Hematopoietic multipotent progenitor cell treated with erythropoietin and hydrocortisone succinate and interleukin-3 and kit ligand, for 8 days (in vitro differentiated cells): Measurements from ENCODE around the gene RBKS.
A peak's percentile ranks its signal among the peaks of the same experiment; 100 is the strongest.

ENCODE experiments used
- DNase-seq: peaks from one replicate; pipeline ENCODE4 v3.0.0-alpha.2; 2015

RBKS gene

DNA sequence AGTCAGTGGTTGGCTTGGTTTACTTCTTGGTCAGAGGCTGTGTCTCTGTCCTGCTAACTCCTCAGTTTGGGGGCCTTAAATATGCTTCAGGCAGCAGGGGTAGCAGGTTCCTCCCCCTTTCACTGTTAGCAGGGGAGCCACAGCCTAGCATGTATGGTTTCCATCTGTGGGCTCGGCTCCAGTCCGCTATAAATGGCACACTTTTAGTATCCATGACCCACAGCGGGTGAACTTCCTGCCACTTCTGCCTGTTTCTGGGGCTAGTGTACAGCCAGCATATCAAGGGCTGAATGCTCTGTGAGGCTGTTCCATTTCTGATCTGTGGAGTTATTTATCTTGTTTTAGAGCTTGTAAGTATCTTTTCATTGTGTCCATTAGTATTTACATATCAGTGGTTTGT lies 60.4 kb downstream of the RBKS start:
- no peak for DNase-seq

- no peak for DNase-seq
Measured at GRCh38 chr2:27828305-27828704, 61.9 kb downstream of the RBKS start.

- no peak for DNase-seq
Measured at GRCh38 chr2:27824401-27824800, 65.8 kb downstream of the RBKS start.

DNA sequence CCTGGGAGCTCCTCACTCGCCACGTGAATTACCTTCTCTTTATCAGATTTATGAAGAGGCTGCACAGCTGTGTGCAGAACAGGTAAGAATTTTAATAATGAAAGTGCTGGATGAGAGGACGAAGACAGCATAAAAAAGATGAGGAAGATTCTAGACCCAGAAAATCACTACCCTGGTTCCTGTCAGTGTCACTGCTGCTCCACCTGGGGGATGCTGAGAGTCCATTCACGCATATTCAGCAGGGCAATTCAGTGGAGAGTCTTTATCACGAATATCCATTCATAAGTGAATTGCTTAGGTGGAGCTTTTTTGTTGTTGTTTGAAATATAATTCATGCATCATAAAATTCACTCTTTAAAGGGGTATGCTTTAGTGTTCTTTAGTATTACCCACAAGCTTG lies 66.6 kb downstream of the RBKS start:
- DNase-seq = no peak

DNA sequence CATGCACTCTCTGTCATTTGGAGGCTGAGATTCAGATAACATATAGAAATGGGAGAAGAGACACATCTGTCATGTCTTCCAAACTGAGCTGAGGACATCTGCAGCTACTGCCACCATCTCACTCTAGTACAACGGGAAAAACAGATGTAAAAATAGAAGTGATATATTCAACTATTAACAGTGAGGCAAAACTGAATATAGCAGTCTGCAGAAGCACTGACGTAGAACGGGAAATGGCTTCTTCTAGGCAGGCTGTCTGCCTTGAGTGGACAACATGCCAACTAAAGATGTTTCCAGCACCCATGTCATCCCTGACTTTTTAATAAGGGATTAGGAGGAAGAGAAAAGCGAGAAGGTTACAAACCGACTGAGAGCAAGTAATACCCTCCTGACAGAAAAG lies 67.1 kb downstream of the RBKS start:
- no peak for DNase-seq

DNA sequence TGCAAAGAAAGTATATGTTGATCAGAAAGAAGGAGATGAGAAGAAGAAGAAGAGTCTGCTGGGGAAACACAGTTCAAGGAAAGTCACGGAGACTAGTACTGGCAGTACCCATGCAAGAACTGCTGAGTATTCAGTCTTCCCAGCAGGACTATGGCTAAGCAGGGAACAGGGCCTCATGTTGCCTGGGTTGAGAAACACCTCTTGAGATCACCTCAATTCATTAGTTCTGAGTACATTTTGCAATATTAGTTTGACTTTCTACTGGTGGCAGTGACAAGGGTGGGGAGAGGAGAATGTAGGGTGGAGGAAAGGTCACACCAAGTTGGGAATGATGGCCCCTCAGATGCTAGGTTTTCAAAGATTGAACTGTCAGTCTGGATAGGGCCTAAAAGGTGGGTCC lies 68.1 kb downstream of the RBKS start:
- DNase-seq = no peak

- DNase-seq = no peak
Measured at GRCh38 chr2:27815860-27816438, 74.2 kb downstream of the RBKS start.

DNA sequence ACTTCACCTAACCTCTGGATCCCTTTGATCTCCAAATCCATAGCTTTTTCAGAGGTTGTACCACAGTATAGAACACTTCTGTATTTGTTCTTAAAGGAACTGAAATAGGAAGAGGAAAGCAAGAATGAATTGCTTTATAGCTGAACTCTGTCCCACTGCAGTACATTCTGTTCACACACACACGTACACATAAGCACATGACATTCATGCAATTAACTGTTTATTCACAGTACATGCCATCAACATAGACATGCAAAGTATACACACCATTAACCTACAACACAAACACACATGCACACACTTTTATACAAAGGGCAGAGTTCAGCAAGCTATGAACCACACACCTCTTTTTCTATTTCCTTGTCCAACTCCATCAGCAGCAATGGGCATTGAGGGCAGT lies 75.4 kb downstream of the RBKS start:
- DNase-seq = no peak

- no peak for DNase-seq
Measured at GRCh38 chr2:27811768-27812167, 78.4 kb downstream of the RBKS start.

GRCh38 chr2:27810455-27810854 lies 79.7 kb downstream of the RBKS start:
- DNase-seq = no peak

GRCh38 chr2:27809761-27810241 lies 80.4 kb downstream of the RBKS start:
- peak; percentile 2 for DNase-seq

- DNase-seq = no peak
Measured at GRCh38 chr2:27808984-27809383, 81.2 kb downstream of the RBKS start.

- DNase-seq = no peak
Measured at GRCh38 chr2:27808418-27808817, 81.8 kb downstream of the RBKS start.

DNA sequence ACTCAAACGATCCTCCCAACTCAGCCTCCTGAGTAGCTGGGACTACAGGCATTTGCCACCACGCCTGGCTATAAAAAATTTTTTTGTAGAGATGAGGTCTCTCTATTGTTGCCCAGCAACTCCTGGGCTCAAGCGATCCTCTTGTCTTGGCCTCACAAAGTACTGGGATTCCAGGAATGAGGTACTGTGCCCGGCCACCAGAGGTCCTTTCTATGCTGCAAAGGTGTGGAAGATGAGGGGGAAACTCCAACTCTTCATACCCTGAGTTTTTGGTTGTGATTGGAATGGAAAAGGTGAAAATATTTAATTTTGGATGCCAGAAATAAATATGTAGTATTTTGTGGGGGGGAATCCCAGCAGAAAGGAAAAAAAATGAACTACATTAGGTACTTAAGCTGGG lies 82.7 kb downstream of the RBKS start:
- peak; percentile 32 for DNase-seq

DNA sequence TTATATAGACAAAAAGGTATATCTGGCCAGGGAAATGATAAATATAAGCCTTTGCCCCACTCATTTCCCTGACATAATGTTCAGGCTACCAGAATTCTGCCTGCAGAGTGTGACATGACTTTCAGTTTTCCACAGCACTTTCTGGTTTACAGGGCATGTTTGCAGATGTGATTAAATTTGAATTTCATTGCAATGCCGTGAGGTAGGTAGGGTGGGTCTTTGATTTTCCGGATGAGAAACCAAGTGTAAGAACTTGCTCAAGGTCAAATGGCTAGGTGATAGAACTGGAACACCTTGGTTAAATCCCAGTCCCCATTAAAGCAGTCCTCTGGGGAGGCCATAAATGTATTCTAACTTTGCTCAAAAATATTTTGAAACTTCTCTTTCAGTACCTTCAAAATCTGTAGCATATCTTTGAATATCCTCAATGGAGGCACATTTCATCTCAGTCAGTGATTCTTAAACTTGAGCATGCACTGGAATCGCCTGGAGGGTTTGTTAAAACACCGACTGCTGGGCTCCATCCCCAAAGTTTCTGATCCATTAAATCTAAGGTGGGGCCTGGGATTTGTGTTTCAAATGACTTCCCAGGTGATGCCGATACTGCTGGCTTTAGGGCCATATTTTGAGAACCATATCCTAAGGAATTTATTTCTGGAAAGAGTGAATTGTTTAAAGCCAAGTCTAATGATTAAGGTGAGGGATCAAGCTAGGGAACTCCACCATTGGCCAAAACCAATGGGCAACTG lies 83.7 kb downstream of the RBKS start:
- DNase-seq = no peak

DNA sequence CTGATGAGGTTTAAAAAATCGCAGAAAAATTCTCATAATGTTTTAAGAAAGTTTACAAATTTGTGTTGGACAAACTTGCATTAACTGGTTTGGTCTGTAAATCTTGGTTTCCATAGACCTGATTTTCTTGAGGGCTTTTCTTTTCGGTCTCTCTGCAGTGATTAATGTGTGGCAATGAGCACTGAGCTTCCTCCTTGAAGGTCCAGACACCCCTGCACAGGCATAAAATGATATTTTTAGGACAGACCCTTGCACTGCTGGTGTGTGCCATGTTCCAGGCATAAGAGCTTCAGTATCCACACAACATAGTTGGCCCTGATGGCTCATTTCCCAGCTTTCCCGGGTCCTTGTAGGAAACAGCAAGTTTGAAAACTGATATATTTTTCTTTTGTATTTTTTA lies 85.0 kb downstream of the RBKS start:
- no peak for DNase-seq

- DNase-seq = no peak
Measured at GRCh38 chr2:27804146-27804545, 86.0 kb downstream of the RBKS start.

- DNase-seq = no peak
Measured at GRCh38 chr2:27803046-27803445, 87.1 kb downstream of the RBKS start.

DNA sequence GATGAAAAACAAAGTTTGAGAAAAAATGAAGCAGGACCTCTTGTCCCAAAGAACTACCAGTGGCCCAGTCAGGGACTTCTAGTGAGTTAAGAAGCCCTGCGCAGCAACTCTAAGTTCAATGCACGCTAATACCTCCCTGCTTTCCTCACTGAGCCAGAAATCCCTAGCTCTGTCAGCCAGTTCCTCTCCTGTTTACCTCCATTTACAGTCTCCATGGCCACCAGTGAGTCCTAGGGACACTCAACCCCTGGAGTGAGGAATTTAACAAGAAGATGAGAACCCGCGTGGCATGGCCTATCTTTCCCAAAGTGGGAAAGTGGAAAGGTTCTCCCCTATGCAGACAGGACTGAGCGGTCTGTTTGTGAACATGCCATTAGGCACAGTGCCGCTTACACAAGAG lies 87.6 kb downstream of the RBKS start:
- DNase-seq = no peak

- no peak for DNase-seq
Measured at GRCh38 chr2:27800856-27801255, 89.3 kb downstream of the RBKS start.

DNA sequence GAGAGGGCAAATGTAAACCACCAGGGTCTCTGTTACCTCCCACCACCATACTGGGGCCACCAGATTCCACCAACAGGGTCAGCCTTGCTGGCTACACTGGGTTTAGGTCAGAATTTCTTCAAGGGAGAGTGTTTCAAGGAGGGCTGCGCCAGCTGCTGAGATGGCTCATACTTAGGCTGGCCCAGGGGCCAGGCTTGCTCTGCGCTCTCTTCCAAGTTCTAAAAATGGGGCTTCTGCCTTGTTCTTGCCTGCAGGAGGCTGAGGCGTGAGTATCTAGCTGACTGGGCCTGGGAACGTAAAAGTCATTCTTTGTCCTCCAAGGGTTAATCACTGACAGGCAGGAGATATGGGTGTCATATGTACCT lies 90.6 kb downstream of the RBKS start:
- DNase-seq = no peak

DNA sequence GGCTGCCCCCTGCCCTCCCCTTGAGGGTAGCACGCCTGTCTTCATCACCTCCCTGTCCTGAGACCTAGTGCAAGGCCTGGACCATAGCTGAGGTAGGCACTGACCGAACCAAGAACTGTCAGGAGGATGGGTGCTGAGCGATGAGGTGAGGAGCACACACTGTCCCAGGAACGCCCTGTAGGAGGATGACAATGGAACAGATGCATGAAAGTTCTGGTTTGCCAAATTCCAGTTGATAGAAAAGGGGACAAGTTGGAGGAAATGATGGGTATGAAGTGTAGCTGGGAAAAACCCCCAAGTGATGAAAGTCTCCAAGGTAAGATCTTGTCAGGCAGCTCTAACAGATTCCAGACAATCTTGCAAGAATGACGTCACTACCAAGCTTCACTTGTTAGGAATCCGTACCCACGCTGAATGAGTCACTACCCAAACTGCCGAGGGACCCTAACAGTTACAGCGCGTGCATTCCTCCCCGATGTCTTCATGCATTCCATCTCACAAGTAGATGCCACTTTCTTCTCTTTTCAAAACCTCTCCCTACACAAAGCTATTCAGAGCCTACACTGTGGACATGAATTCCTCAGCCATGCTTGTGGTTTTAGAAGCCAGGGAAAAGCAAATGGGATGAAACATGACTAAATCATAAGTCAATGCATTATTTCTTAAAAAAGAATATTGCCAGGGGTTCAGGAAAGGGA lies 91.1 kb downstream of the RBKS start:
- no peak for DNase-seq

- no peak for DNase-seq
Measured at GRCh38 chr2:27798486-27798885, 91.7 kb downstream of the RBKS start.

DNA sequence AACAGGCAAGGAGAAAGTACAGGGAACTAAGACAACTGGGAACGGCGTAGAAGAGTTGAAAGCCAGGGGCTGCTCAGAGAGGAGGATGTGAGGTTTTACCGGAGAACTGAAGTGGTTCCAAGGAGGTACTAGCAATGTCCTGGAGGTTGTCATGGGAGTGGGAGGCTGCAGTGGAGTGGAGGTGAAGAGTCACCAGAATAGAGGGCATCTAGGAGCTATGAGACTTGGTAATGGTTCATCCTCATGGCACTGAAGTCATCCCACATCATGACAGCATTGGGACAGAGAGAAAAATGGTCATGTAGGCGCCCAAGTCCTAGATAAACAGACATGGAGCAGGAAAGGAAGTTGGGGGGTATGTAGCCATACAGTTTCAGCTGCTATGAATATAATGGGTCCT lies 92.3 kb downstream of the RBKS start:
- DNase-seq = no peak
